HepG2 (cell line): ENCODE measurements around the gene PPM1G. TPM values are rescaled to one million over a fixed set of nuclear protein-coding genes. Genes with fewer than 3 reads are reported as not detected.

Experiments used
- ARID4A ChIP-seq: sonication (generic); formaldehyde crosslinking; IDR thresholded peaks from 2 replicates; pipeline ENCODE4 v1.5.0; 2020; ENCODE audit warnings: mild to moderate bottlenecking, missing genetic modification reagents, borderline replicate concordance
- ARNTL ChIP-seq: sonication (generic); formaldehyde crosslinking; IDR thresholded peaks from 2 replicates; pipeline ENCODE4 v1.4.0; 2020; ENCODE audit warnings: mild to moderate bottlenecking, missing genetic modification reagents
- CREB1 ChIP-seq, 2 experiments: fragments of 450-650 bp in 1 of 2; IDR thresholded peaks; 2 replicates each; pipeline ENCODE4 v1.6.1; 2016 to 2017; ENCODE audit warnings: control low read depth in 1 of 2, mild to moderate bottlenecking in 1 of 2, missing compliant biosample characterization in 1 of 2, missing genetic modification characterization in 1 of 2
- HNRNPL ChIP-seq: fragments of 200-400 bp; formaldehyde crosslinking; IDR thresholded peaks from 2 replicates; pipeline ENCODE4 v1.6.1; 2017; ENCODE audit warnings: mild to moderate bottlenecking, low read depth, low read length
- HOXA5 ChIP-seq: sonication (generic); formaldehyde crosslinking; IDR thresholded peaks from 2 replicates; pipeline ENCODE4 v1.4.0; 2020; ENCODE audit warnings: missing genetic modification reagents
- KLF6 ChIP-seq: IDR thresholded peaks from 2 replicates; pipeline ENCODE4 v1.8.0; 2016; ENCODE audit warnings: missing biosample characterization, missing genetic modification reagents
- LRRFIP1 ChIP-seq: sonication (generic); formaldehyde crosslinking; conservative IDR thresholded peaks from 2 replicates; pipeline ENCODE4 v1.4.0; 2020; ENCODE audit warnings: missing genetic modification reagents
- MED1 ChIP-seq: sonication (generic); formaldehyde crosslinking; IDR thresholded peaks from 2 replicates; pipeline ENCODE4 v1.4.0; 2020; ENCODE audit warnings: missing genetic modification reagents
- MIXL1 ChIP-seq: IDR thresholded peaks from 2 replicates; pipeline ENCODE4 v1.6.1; 2016
- PHF21A ChIP-seq: sonication (generic); formaldehyde crosslinking; IDR thresholded peaks from 2 replicates; pipeline ENCODE4 v1.5.0; 2020; ENCODE audit warnings: mild to moderate bottlenecking, missing genetic modification reagents
- SMARCE1 ChIP-seq: fragments of 450-650 bp; IDR thresholded peaks from 2 replicates; pipeline ENCODE4 v1.6.1; 2017; ENCODE audit warnings: borderline replicate concordance
- SNAPC2 ChIP-seq: sonication (generic); formaldehyde crosslinking; IDR thresholded peaks from 2 replicates; pipeline ENCODE4 v1.8.1; 2022; ENCODE audit warnings: mild to moderate bottlenecking, missing genetic modification reagents
- SOX6 ChIP-seq, 2 experiments: fragments of 450-650 bp in 1 of 2; sonication (generic) in 1 of 2; formaldehyde crosslinking in 1 of 2; IDR thresholded peaks; 2 replicates each; pipeline versions ENCODE4 v1.4.0 to v1.6.1; 2017 to 2020; ENCODE audit warnings: antibody characterized with exemption in 1 of 2, mild to moderate bottlenecking in 1 of 2, missing genetic modification reagents in 1 of 2
- ZBTB7B ChIP-seq: sonication (generic); formaldehyde crosslinking; IDR thresholded peaks from 2 replicates; pipeline ENCODE4 v1.4.0; 2020; ENCODE audit warnings: missing genetic modification reagents
- ZFY ChIP-seq: sonication (generic); formaldehyde crosslinking; IDR thresholded peaks from 2 replicates; pipeline ENCODE4 v1.4.0; 2020; ENCODE audit warnings: missing genetic modification reagents
- ZNF224 ChIP-seq: sonication (generic); formaldehyde crosslinking; IDR thresholded peaks from 2 replicates; pipeline ENCODE4 v1.5.0; 2020; ENCODE audit warnings: mild to moderate bottlenecking, missing genetic modification reagents
- ZNF335 ChIP-seq: sonication (generic); formaldehyde crosslinking; IDR thresholded peaks from 2 replicates; pipeline ENCODE4 v1.4.0; 2020; ENCODE audit warnings: missing genetic modification reagents
- ZNF501 ChIP-seq: sonication (generic); formaldehyde crosslinking; IDR thresholded peaks from 2 replicates; pipeline ENCODE4 v1.5.1; 2020; ENCODE audit warnings: mild to moderate bottlenecking, moderate library complexity, missing genetic modification reagents
- ZNF616 ChIP-seq: sonication (generic); formaldehyde crosslinking; IDR thresholded peaks from 2 replicates; pipeline ENCODE4 v1.5.0; 2020; ENCODE audit warnings: low read depth, mild to moderate bottlenecking, missing genetic modification reagents
- polyA plus RNA-seq, 8 experiments: library from polyadenylated mRNA; depleted of rRNA in 3 of 8; stranded (reverse) in 7 of 8; unstranded in 1 of 8; fragments of >200 nt; fragmentation: Illumina TruSeq in 4 of 8; extraction: Trizol in 4 of 8; gene quantifications; 2 replicates each; pipeline versions ENCODE4 v1.2.1 to v1.2.3, GENCODE V29; 2011 to 2016; ENCODE audit warnings: low read depth in 4 of 8, missing spikeins in 1 of 8, mixed read lengths in 1 of 8; ENCODE audit not compliant: insufficient read depth in 1 of 8
- total RNA-seq, 5 experiments: library from RNA; depleted of rRNA; stranded (reverse); fragments of >200 nt; fragmentation: Illumina TruSeq; extraction: Trizol; gene quantifications; 2 replicates each; pipeline ENCODE4 v1.2.3, GENCODE V29; 2016; ENCODE audit warnings: low read depth in 1 of 5
- TF ChIP-seq, protein P1 (sequence below): sonication (generic); formaldehyde crosslinking; IDR thresholded peaks from 2 replicates; pipeline ENCODE4 v1.4.0; 2020; ENCODE audit warnings: missing genetic modification reagents
- TF ChIP-seq, protein P2 (sequence below): IDR thresholded peaks from 2 replicates; pipeline ENCODE4 v1.6.1; 2016

PPM1G gene
- total and polyA plus RNA-seq, 2 of the 13 experiments (the other 11 are each of a cell fraction or from before 2014, with no cell fraction given), result 58.2 to 213 TPM

DNA sequence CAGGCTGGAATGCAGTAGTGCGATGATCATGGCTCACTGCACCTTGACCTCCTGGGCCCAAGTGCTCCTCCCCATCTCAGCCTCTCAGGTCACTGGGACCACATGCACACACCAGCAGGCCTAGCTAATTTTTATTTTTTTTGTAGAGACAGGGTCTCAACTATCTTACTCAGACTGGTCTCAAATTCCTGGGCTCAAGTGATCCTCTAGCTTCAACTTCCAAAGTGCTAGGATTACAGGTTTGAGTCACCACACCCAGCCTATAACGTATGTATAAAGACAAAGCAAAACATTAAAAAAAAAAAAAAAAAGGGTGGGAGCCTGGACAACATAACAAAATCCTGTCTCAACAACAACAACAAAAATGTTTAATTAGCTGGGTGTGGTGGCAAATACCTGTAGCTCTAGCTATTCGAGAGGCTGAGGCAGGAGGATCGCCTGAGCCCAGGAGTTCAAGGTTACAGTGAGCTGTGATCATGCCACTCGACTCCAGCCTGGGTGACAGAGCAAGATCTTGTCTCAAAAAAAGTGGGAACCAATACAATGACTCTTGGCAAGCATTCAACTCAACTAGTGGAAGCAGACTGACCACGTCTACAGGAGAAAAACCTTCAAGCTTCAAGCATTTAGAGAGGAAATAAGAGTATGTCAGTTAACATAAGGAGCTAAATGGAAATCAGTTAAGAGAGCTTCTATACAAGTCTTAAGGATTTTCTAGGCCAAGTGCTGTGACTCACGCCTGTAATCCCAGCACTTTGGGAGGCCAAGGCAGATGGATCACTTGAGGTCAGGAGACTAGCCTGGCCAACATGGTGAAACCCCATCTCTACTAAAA is 55.4 kb downstream of the PPM1G start (continued):
- TF ChIP-seq PHF21A, result peak; percentile 80
- TF ChIP-seq ZNF501 (CRISPR knock-in tag), result no peak
- TF ChIP-seq SMARCE1, result no peak
- TF ChIP-seq MED1, result peak; percentile 61; the same call in 1 of the 2 replicates
- no peak for TF ChIP-seq LRRFIP1
- TF ChIP-seq CREB1 (IDR thresholded peaks at IDR 0.05), result no peak
- peak; percentile 53; the same call in 1 of the 2 replicates for TF ChIP-seq CREB1 (CRISPR knock-in tag; IDR thresholded peaks at IDR 0.05)
- no peak for TF ChIP-seq ZNF616
- no peak for TF ChIP-seq HNRNPL
- TF ChIP-seq, protein P1, sequence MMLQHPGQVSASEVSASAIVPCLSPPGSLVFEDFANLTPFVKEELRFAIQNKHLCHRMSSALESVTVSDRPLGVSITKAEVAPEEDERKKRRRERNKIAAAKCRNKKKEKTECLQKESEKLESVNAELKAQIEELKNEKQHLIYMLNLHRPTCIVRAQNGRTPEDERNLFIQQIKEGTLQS (CRISPR knock-in tag), result no peak
- TF ChIP-seq, protein P2, sequence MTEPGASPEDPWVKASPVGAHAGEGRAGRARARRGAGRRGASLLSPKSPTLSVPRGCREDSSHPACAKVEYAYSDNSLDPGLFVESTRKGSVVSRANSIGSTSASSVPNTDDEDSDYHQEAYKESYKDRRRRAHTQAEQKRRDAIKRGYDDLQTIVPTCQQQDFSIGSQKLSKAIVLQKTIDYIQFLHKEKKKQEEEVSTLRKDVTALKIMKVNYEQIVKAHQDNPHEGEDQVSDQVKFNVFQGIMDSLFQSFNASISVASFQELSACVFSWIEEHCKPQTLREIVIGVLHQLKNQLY (CRISPR knock-in tag), result 0 out of 2 replicates have a peak, but pooled peaks have one; percentile 35
- peak; percentile 10; the same call in 1 of the 2 replicates for TF ChIP-seq MIXL1 (CRISPR knock-in tag)
- TF ChIP-seq ZNF224 (CRISPR knock-in tag), result no peak
- TF ChIP-seq SOX6 (IDR thresholded peaks at IDR 0.05), result no peak
- TF ChIP-seq SOX6 (CRISPR knock-in tag; IDR thresholded peaks at IDR 0.05), result peak; percentile 62; the same call in 1 of the 2 replicates
- TF ChIP-seq ZBTB7B, result peak; percentile 22; the same call in 1 of the 2 replicates
- TF ChIP-seq ARID4A (CRISPR knock-in tag), result peak; percentile 54; the same call in 1 of the 2 replicates
- TF ChIP-seq HOXA5, result no peak
- TF ChIP-seq SNAPC2 (CRISPR knock-in tag), result no peak
- 0 out of 2 replicates have a peak, but pooled peaks have one; percentile 20 for TF ChIP-seq ZNF335 (CRISPR knock-in tag)
- no peak for TF ChIP-seq KLF6 (CRISPR knock-in tag)
- TF ChIP-seq ARNTL (CRISPR knock-in tag), result no peak
- peak; percentile 68 for TF ChIP-seq ZFY
